Astrocyte (in vitro differentiated cells and primary cell): Measurements from ENCODE around the gene KDM4B. TPM values are rescaled to one million over a fixed set of nuclear protein-coding genes. Genes with fewer than 3 reads are reported as not detected.

Source experiments
- DNase-seq: peaks from one replicate; pipeline ENCODE4 v3.0.0-alpha.2; 2010; ENCODE audit warnings: low read depth
- FAIRE-seq: peaks from 2 replicates; lab custom pipeline; 2011; peaks lifted over from hg19 to GRCh38; lab: Jason Lieb, UNC
- H2AFZ ChIP-seq: 2 replicates; pipeline ENCODE4 v1.6.0; 2012; ENCODE audit warnings: low read depth, low read length, inconsistent platforms
- H3K27ac ChIP-seq: 2 replicates; pipeline ENCODE4 v1.5.1; 2011; ENCODE audit warnings: low read depth, low read length, inconsistent platforms
- H3K27me3 ChIP-seq: 2 replicates; pipeline ENCODE4 v1.6.0; 2011; ENCODE audit warnings: low read length, inconsistent platforms; ENCODE audit not compliant: insufficient read depth
- H3K36me3 ChIP-seq: 2 replicates; pipeline ENCODE4 v1.5.1; 2011; ENCODE audit warnings: low read length, inconsistent platforms; ENCODE audit not compliant: insufficient read depth
- H3K4me1 ChIP-seq: 2 replicates; pipeline ENCODE4 v1.5.1; 2011; ENCODE audit warnings: low read length, inconsistent platforms; ENCODE audit not compliant: insufficient read depth
- H3K4me2 ChIP-seq: 2 replicates; pipeline ENCODE4 v1.6.0; 2012; ENCODE audit warnings: low read length, inconsistent platforms
- H3K4me3 ChIP-seq: 2 replicates; pipeline ENCODE4 v1.5.1; 2011; ENCODE audit warnings: low read depth, mild to moderate bottlenecking, low read length, inconsistent platforms; ENCODE audit not compliant: insufficient read depth
- H3K79me2 ChIP-seq: 2 replicates; pipeline ENCODE4 v1.6.0; 2012; ENCODE audit warnings: mild to moderate bottlenecking, low read length, inconsistent platforms; ENCODE audit not compliant: insufficient read depth
- H3K9ac ChIP-seq: 2 replicates; pipeline ENCODE4 v1.6.0; 2012; ENCODE audit warnings: mild to moderate bottlenecking, low read length, inconsistent platforms
- H3K9me3 ChIP-seq: 2 replicates; pipeline ENCODE4 v1.5.1; 2012; ENCODE audit warnings: low read depth, mild to moderate bottlenecking, low read length, inconsistent platforms; ENCODE audit not compliant: insufficient read depth
- H4K20me1 ChIP-seq: 2 replicates; pipeline ENCODE4 v1.6.0; 2012; ENCODE audit warnings: low read length, inconsistent platforms; ENCODE audit not compliant: insufficient read depth
- H3K27ac Mint-ChIP-seq: one replicate; pipeline ENCODE4 v1.8.0; 2021; ENCODE audit warnings: mild to moderate bottlenecking, mixed read lengths; ENCODE audit not compliant: unreplicated experiment
- H3K27me3 Mint-ChIP-seq: one replicate; pipeline ENCODE4 v1.8.0; 2021; ENCODE audit warnings: low read depth, mixed read lengths; ENCODE audit not compliant: unreplicated experiment
- H3K36me3 Mint-ChIP-seq: one replicate; pipeline ENCODE4 v1.8.0; 2021; ENCODE audit warnings: low read depth, mixed read lengths; ENCODE audit not compliant: unreplicated experiment
- H3K4me1 Mint-ChIP-seq: one replicate; pipeline ENCODE4 v1.8.0; 2021; ENCODE audit warnings: low read depth, mixed read lengths; ENCODE audit not compliant: unreplicated experiment
- H3K4me3 Mint-ChIP-seq: one replicate; pipeline ENCODE4 v1.8.0; 2021; ENCODE audit warnings: mild to moderate bottlenecking, moderate library complexity, mixed read lengths; ENCODE audit not compliant: unreplicated experiment
- H3K9me3 Mint-ChIP-seq: one replicate; pipeline ENCODE4 v1.8.0; 2021; ENCODE audit warnings: mild to moderate bottlenecking, mixed read lengths; ENCODE audit not compliant: unreplicated experiment
- CTCF ChIP-seq: IDR thresholded peaks from 2 replicates; pipeline ENCODE4 v1.5.1; 2011; ENCODE audit warnings: low read depth, mild to moderate bottlenecking, inconsistent platforms, low read length, moderate library complexity; ENCODE audit not compliant: insufficient read depth
- EZH2 ChIP-seq: IDR thresholded peaks from 2 replicates; pipeline ENCODE4 v1.6.1; 2012; ENCODE audit warnings: mild to moderate bottlenecking, low read length, inconsistent platforms; ENCODE audit not compliant: insufficient read depth
- total RNA-seq: library from RNA; stranded (reverse); gene quantifications from 2 replicates; pipeline ENCODE4 v1.2.1, GENCODE V29; 2021

The KDM4B gene
- total RNA-seq, 1 donor from 2014 or later, result 55.2 TPM

DNA sequence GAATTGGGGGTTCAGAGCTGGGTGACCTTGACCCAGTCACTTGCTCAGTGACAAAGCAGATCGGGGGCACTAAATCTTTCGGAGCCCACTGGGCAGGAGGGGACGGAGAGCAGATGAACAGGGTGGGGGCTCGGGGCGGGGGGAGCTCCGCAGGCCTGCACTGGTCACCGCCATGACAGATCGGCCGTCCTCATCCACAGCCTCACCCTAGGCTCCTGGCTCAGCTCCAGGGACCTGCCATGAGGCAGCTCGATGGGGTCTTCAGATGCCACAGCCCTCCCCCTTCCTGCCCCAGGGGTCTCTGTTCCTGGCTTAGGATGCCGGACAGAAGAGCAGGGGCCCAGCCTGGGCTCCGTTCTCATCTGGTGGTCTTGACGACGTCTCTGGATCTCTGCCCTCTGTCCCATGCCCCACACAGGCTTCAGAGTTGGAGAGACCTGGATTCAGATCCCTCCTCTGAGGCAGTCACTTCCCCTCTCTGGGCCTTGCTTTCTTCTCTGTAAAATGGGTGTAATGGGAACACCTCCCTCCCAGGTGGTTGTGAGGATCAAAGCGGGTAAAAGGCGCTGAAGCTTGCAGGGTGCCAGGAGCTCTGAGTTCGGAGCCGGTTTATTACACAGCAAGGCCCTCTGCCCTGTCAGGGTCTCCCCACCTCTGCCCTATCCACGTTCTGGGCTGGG, 3.0 kb downstream of the KDM4B start:
- DNase-seq, result no peak
- H3K9me3 Mint-ChIP-seq, result no peaks in the 10 kb centered on the region
- Histone ChIP-seq H3K4me3 (peak overlapping the region; percentile 76), H3K9ac (peak overlapping the region; percentile 80), H3K36me3 (no peaks in the 10 kb centered on the region), H3K9me3 (no peaks in the 10 kb centered on the region), H3K27ac (no peak overlapping the region), H4K20me1 (peaks cover 64% of the 10 kb centered on the region), H3K4me2 (peak overlapping the region; percentile 95), H3K79me2 (peaks cover 74% of the 10 kb centered on the region), H2AFZ (no peak overlapping the region), H3K4me1 (peaks cover 46% of the 10 kb centered on the region), H3K27me3 (no peaks in the 10 kb centered on the region)
- TF ChIP-seq EZH2 (no peak), CTCF (no peak)
- no peak for FAIRE-seq
- peaks cover 11% of the 10 kb centered on the region for H3K36me3 Mint-ChIP-seq
- peaks cover 28% of the 10 kb centered on the region for H3K4me1 Mint-ChIP-seq
- no peaks in the 10 kb centered on the region for H3K27me3 Mint-ChIP-seq
- H3K4me3 Mint-ChIP-seq, result peak overlapping the region; percentile 91
- H3K27ac Mint-ChIP-seq, result peak overlapping the region; percentile 82

DNA sequence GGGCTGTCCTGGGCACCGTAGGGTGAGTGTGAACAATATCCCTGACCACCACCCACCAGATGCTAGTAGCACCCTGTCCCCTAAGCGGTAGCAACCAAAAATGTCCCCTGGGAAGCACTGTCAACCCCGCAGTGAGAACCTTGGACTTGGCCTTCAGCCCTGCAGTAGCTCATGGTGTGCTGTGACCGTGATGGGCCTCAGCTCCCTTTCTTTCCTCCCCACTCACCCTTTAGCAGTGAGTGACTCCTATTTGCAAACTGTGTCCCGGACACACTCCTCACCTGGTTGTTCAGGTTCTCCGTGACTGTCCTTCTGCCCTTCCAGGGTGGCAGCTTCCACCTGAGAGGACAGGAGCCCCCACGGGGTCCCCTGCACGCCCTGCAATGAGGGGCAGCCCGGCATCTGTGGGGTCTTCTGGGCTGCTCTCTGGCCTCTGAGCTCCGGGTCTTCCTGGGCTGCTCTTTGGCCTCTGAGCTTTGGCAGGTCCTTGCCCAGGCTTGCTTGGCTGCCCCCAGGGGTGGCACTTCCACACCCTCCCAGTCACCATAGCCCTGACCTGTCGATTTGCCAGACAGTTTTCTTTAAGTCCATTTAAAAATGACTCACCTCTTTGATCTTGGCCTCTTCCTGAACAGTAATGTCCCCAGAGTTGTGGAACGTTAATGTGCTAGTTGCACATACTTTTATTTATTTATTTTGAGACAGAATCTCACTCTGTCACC, 3.8 kb downstream of the KDM4B start:
- Histone ChIP-seq H3K4me1 (peaks cover 53% of the 10 kb centered on the region), H3K4me3 (no peak overlapping the region), H3K27ac (no peak overlapping the region), H3K36me3 (no peaks in the 10 kb centered on the region), H3K9me3 (no peaks in the 10 kb centered on the region), H3K27me3 (no peaks in the 10 kb centered on the region), H3K79me2 (peaks cover 81% of the 10 kb centered on the region), H3K4me2 (peak overlapping the region; percentile 95), H4K20me1 (peaks cover 71% of the 10 kb centered on the region), H2AFZ (no peak overlapping the region), H3K9ac (peak overlapping the region; percentile 9)
- DNase-seq (peak; percentile 52), FAIRE-seq (no peak)
- peaks cover 11% of the 10 kb centered on the region for H3K36me3 Mint-ChIP-seq
- H3K4me3 Mint-ChIP-seq, result peak overlapping the region; percentile 76
- peak overlapping the region; percentile 38 for H3K27ac Mint-ChIP-seq
- H3K9me3 Mint-ChIP-seq, result no peaks in the 10 kb centered on the region
- peaks cover 35% of the 10 kb centered on the region for H3K4me1 Mint-ChIP-seq
- TF ChIP-seq EZH2 (no peak), CTCF (no peak)
- H3K27me3 Mint-ChIP-seq, result no peaks in the 10 kb centered on the region
